Gastrocnemius medialis (tissue), 4 donors: ENCODE data around the gene SASS6. TPM values are rescaled to one million over a fixed set of nuclear protein-coding genes. Genes with fewer than 3 reads are reported as not detected.

Experiments
- ATAC-seq, 2 donors: fragments of 150-250 bp; one replicate each; pipeline ENCODE4 v1.9.1; 2016
- DNase-seq, 2 donors: peaks; one replicate each; pipeline ENCODE4 v3.0.0-alpha.2; 2019
- H3K27ac ChIP-seq, 4 donors: fragments of 200-600 bp; sonication (generic); 1 replicate in 1 of 4; 2 replicates in 3 of 4; pipeline ENCODE4 v1.5.1; 2016 to 2018; ENCODE audit warnings: mild to moderate bottlenecking in 2 of 4, moderate library complexity in 1 of 4
- H3K27me3 ChIP-seq, 3 donors: fragments of 200-600 bp; sonication (generic) in 2 of 3; 1 replicate in 1 of 3; 2 replicates in 2 of 3; pipeline versions ENCODE4 v1.5.1 to v1.6.0; 2016 to 2019; ENCODE audit warnings: mild to moderate bottlenecking in 1 of 3, moderate library complexity in 1 of 3
- H3K36me3 ChIP-seq, 2 donors: fragments of 200-600 bp; sonication (generic) in 1 of 2; one replicate each; pipeline ENCODE4 v1.5.1; 2017 to 2018
- H3K4me1 ChIP-seq, 2 donors: fragments of 200-600 bp; sonication (generic) in 1 of 2; one replicate each; pipeline ENCODE4 v1.5.1; 2016 to 2017; ENCODE audit warnings: mild to moderate bottlenecking in 2 of 2
- H3K4me3 ChIP-seq, 4 donors: fragments of 200-600 bp; sonication (generic) in 3 of 4; 1 replicate in 1 of 4; 2 replicates in 3 of 4; pipeline ENCODE4 v1.5.1; 2016 to 2019; ENCODE audit warnings: mild to moderate bottlenecking in 2 of 4
- H3K9me3 ChIP-seq, 3 donors: fragments of 200-600 bp; sonication (generic) in 2 of 3; 1 replicate in 1 of 3; 2 replicates in 2 of 3; pipeline ENCODE4 v1.5.1; 2016 to 2019
- POLR2A ChIP-seq, 2 donors: fragments of 450-650 bp; IDR thresholded peaks; one replicate each; pipeline ENCODE4 v1.6.1; 2017; ENCODE audit warnings: antibody characterized with exemption in 2 of 2, mild to moderate bottlenecking in 2 of 2, moderate library complexity in 2 of 2
- in situ Hi-C, 4 donors: fragments of 200-750 bp; cut with MboI; loops; one replicate each; pipeline versions ENCODE4 v1.15.0 to v1.8.0; 2017; ENCODE audit warnings: low sequenced_read_pairs in 4 of 4
- intact Hi-C: fragments of 100-400 bp; cut with DNase I; formaldehyde crosslinking; loops from one replicate; pipeline ENCODE4 v1.15.1; 2023; ENCODE audit warnings: low total_unique reads
- total RNA-seq, 4 donors: library from RNA; depleted of rRNA; stranded (reverse); fragments of >200 nt; gene quantifications; one replicate each; pipeline versions ENCODE4 v1.1.0 to v1.2.3, GENCODE V29; 2016
- TF ChIP-seq, protein P1 (sequence below), 5 experiments: fragments of 450-650 bp in 3 of 5; fragments of 200-600 bp in 2 of 5; sonication (generic) in 2 of 5; IDR thresholded peaks in 4 of 5; conservative IDR thresholded peaks in 1 of 5; 1 replicate in 4 of 5; 2 replicates in 1 of 5; pipeline ENCODE4 v1.5.1; 2016 to 2019; ENCODE audit warnings: antibody characterized with exemption in 5 of 5, mild to moderate bottlenecking in 3 of 5, moderate library complexity in 3 of 5

SASS6 gene
- total RNA-seq, 4 donors from 2014 or later, result 0.71 to 4.2 (median 1.6) TPM

DNA sequence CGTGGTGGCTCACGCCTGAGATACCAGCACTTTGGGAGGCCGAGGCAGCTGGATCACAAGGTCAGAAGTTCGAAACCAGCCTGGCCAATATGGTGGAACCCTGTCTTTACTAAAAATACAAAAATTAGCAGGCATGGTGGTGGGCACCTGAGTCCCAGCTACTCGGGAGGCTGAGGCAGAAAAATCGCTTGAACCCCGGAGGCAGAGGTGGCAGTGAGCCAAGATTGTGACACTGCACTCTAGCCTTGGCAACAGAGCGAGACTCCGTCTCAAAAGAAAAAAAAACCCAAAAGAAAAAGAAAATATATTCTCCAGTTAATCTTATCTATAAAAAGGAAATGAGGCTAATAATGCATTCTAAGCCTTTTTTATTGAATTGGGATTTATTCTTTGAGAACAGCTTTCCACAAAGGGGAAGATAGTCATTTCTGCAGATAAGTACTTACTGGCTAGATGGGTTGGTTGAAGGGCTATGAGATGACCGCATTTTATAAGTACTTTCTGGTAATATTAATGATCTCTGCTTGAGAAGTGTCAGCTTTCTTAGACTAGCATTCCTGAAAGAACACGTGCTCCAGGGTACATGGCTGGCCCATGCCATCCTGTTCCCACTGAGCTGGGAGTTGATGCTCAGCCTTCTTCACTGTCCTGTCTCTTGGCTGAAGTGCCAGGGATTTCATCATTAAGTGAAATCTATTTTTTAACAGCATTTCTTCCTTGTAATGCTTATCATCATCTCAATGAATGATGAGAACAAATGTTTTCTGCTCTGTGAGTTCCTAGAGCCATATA is 57.9 kb downstream of the SASS6 start:
- H3K27me3 ChIP-seq, result no peaks in the 10 kb centered on the region
- no peaks in the 10 kb centered on the region for H3K9me3 ChIP-seq
- intact Hi-C loops (no loop called here), in situ Hi-C loops (no loop called here)
- DNase-seq (no peak), ATAC-seq (no peak)
- H3K4me3 ChIP-seq, result no peak overlapping the region
- H3K27ac ChIP-seq, result no peak overlapping the region
- no peaks in the 10 kb centered on the region for H3K4me1 ChIP-seq
- no peak for TF ChIP-seq POLR2A (IDR thresholded peaks at IDR 0.05)
- TF ChIP-seq, protein P1, sequence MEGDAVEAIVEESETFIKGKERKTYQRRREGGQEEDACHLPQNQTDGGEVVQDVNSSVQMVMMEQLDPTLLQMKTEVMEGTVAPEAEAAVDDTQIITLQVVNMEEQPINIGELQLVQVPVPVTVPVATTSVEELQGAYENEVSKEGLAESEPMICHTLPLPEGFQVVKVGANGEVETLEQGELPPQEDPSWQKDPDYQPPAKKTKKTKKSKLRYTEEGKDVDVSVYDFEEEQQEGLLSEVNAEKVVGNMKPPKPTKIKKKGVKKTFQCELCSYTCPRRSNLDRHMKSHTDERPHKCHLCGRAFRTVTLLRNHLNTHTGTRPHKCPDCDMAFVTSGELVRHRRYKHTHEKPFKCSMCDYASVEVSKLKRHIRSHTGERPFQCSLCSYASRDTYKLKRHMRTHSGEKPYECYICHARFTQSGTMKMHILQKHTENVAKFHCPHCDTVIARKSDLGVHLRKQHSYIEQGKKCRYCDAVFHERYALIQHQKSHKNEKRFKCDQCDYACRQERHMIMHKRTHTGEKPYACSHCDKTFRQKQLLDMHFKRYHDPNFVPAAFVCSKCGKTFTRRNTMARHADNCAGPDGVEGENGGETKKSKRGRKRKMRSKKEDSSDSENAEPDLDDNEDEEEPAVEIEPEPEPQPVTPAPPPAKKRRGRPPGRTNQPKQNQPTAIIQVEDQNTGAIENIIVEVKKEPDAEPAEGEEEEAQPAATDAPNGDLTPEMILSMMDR (IDR thresholded peaks at IDR 0.05 in 4 of 5, conservative IDR thresholded peaks at IDR 0.05 in 1 of 5), result no peak
- peaks cover 0 to 58% of the 10 kb centered on the region in 2 donors for H3K36me3 ChIP-seq

GRCh38 chr1:100073531-100073930 is 59.2 kb downstream of the SASS6 start:
- H3K9me3 ChIP-seq, result no peaks in the 10 kb centered on the region
- H3K4me1 ChIP-seq, result no peaks in the 10 kb centered on the region
- H3K27ac ChIP-seq, result no peak overlapping the region
- TF ChIP-seq, protein P1 (IDR thresholded peaks at IDR 0.05 in 4 of 5, conservative IDR thresholded peaks at IDR 0.05 in 1 of 5), result no peak
- TF ChIP-seq POLR2A (IDR thresholded peaks at IDR 0.05), result no peak
- peaks cover 0 to 57% of the 10 kb centered on the region in 2 donors for H3K36me3 ChIP-seq
- intact Hi-C loops (no loop called here), in situ Hi-C loops (no loop called here)
- ATAC-seq (no peak), DNase-seq (no peak)
- no peaks in the 10 kb centered on the region for H3K27me3 ChIP-seq
- no peak overlapping the region for H3K4me3 ChIP-seq

DNA sequence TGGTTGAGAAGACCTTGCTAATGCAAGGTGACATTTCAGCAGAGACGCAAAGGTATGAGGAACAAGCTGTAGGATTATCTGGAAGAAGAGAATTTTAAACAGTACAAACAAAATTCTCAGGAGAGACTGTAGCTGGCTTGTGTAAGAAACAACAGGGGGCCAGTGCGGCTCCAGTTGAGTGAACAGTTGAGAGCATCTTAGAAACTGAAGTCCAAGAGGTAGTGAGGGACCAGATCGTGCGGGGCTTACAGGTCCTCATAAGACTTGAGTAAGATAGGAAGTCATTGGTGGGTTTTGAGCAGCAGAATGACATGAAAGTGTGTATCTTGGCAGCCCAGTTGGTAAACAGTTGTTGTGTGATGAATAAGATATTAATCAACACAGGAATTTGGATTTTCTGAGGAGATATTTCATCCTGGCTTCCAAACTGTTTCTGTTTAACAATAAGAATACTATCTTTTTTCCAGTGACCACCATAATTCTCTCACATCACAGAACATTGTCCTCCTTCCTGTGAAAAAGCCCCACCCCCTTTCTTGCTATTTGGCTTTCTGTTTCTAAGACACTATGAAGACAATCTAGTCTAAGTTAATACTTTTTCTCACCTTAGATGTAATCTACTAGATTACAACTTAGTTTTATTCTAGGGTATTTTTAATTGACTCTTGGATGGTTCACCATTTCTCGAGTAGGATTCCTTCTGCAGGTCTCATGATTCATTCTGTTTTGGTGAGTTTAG is 62.4 kb downstream of the SASS6 start:
- intact Hi-C loops (no loop called here), in situ Hi-C loops (no loop called here)
- H3K27me3 ChIP-seq, result no peaks in the 10 kb centered on the region
- ATAC-seq (no peak), DNase-seq (no peak)
- H3K9me3 ChIP-seq, result no peaks in the 10 kb centered on the region
- TF ChIP-seq, protein P1 (IDR thresholded peaks at IDR 0.05 in 4 of 5, conservative IDR thresholded peaks at IDR 0.05 in 1 of 5), result no peak
- TF ChIP-seq POLR2A (IDR thresholded peaks at IDR 0.05), result no peak
- H3K36me3 ChIP-seq, result peaks cover 0 to 61% of the 10 kb centered on the region in 2 donors
- H3K4me3 ChIP-seq, result no peak overlapping the region
- H3K27ac ChIP-seq, result no peak overlapping the region
- H3K4me1 ChIP-seq, result no peaks in the 10 kb centered on the region

GRCh38 chr1:100065969-100066227 is 66.8 kb downstream of the SASS6 start:
- H3K36me3 ChIP-seq, result peaks cover 0 to 65% of the 10 kb centered on the region in 2 donors

More at GRCh38 chr1:100065969-100066227, 66.8 kb downstream of the SASS6 start:
- no peak for TF ChIP-seq POLR2A (IDR thresholded peaks at IDR 0.05)
- TF ChIP-seq, protein P1 (IDR thresholded peaks at IDR 0.05 in 4 of 5, conservative IDR thresholded peaks at IDR 0.05 in 1 of 5), result no peak
- intact Hi-C loops, result no loop called here
- in situ Hi-C loops, result no loop called here
- Histone ChIP-seq H3K27ac (no peak overlapping the region), H3K9me3 (no peaks in the 10 kb centered on the region), H3K27me3 (no peaks in the 10 kb centered on the region), H3K4me1 (no peaks in the 10 kb centered on the region), H3K4me3 (no peak overlapping the region)
- no peak for ATAC-seq
- DNase-seq, result no peak
